RWPE1 (cell line): ENCODE results near the gene CORO2A.

Experiments used
- CTCF ChIA-PET: fragments of 350-600 bp; sonication (Branson Sonifier 250); formaldehyde crosslinking; extraction: SDS; loops from one replicate; lab custom pipeline; 2021; lab: Yijun Ruan, JAX
- POLR2A ChIA-PET: fragments of 400-600 bp; formaldehyde crosslinking; extraction: SDS; loops from one replicate; lab custom pipeline; 2020; ENCODE audit warnings: antibody characterized with exemption; ENCODE audit not compliant: low non-redundant PET; lab: Yijun Ruan, JAX
- DNase-seq: peaks from one replicate; pipeline ENCODE4 v3.0.0; 2012; ENCODE audit warnings: low spot score
- H3K27ac ChIP-seq: fragments of 450-650 bp; 2 replicates; pipeline ENCODE4 v1.5.1; 2017
- TF ChIP-seq, protein P1 (sequence below): fragments of 450-650 bp; conservative IDR thresholded peaks from 2 replicates; pipeline ENCODE4 v1.5.1; 2017; ENCODE audit warnings: low read depth, mild to moderate bottlenecking

Gene CORO2A

DNA sequence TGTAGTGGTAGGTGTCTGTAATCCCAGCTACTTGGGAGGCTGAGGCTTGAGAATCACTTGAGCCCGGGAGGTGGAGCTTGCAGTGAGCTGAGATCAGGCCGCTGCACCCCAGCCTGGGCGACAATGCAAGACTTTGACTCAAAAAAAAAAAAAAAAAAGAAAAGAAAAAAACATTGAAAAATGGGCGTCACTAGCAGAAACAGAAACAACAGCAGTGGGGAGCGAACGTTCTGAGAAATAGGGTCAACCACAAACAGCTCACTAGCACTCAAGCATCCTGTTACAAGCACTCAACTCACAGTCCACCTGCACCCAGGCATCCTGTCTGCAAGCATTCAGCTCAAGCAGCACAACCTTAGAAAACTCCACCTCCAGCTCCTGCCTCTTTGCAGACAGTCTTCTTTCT, 90.6 kb downstream of the CORO2A start:
- H3K27ac ChIP-seq = no peak overlapping the region
- no peak for DNase-seq
- TF ChIP-seq, protein P1, sequence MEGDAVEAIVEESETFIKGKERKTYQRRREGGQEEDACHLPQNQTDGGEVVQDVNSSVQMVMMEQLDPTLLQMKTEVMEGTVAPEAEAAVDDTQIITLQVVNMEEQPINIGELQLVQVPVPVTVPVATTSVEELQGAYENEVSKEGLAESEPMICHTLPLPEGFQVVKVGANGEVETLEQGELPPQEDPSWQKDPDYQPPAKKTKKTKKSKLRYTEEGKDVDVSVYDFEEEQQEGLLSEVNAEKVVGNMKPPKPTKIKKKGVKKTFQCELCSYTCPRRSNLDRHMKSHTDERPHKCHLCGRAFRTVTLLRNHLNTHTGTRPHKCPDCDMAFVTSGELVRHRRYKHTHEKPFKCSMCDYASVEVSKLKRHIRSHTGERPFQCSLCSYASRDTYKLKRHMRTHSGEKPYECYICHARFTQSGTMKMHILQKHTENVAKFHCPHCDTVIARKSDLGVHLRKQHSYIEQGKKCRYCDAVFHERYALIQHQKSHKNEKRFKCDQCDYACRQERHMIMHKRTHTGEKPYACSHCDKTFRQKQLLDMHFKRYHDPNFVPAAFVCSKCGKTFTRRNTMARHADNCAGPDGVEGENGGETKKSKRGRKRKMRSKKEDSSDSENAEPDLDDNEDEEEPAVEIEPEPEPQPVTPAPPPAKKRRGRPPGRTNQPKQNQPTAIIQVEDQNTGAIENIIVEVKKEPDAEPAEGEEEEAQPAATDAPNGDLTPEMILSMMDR = no peak
- ChIA-PET CTCF (interaction anchor here (0.8 to 1.0 kb wide), 2 partner anchors 14 to 346 kb away, joined by 4 to 5 read pairs; no protein-coding TSS in a partner anchor), POLR2A (interaction anchor here (0.7 kb wide), 1 partner anchor 18 kb away, joined by 5 read pairs; no protein-coding TSS in a partner anchor)

DNA sequence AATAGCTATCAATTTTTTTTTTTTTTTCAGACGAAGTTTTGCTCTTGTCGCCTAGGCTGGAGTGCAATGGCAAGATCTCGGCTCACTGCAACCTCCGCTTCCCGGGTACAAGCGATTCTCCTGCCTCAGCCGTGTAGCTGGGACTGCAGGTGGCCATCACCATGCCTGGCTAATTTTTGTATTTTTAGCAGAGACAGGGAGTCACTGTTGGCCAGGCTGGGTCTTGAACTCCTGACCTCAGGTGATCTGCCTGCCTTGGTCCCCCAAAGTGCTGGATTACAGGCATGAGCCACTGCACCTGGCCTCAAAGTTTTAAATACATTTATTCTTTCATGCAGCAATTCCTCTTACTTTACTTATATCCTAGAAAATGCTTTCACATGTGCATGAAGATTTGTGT, 91.0 kb downstream of the CORO2A start:
- CTCF ChIA-PET = interaction anchor here (1.0 kb wide), 1 partner anchor 14 kb away, joined by 4 read pairs; no protein-coding TSS in a partner anchor
- TF ChIP-seq, protein P1 = no peak
- DNase-seq = no peak
- POLR2A ChIA-PET = no interaction called here
- H3K27ac ChIP-seq = no peak overlapping the region

DNA sequence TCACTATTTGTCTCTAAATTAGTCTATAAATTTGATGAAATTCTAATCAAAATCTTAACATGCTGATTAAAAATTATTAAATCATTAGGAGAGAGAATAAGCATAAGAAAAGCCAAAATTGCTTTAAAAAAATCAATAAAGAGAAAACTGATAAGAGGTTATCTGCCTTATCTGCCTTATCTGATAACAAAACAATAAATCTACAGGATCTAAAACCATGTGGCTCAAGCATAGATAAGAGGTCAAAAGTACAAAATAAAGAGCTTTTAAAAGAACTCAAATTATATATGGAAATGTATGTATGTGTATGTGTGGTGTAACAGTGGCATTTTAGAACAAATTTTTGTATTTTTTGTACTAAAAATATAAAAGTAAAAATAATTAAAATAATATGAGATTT, 92.0 kb downstream of the CORO2A start:
- TF ChIP-seq, protein P1 = no peak
- H3K27ac ChIP-seq = no peak overlapping the region
- POLR2A ChIA-PET = no interaction called here
- DNase-seq = no peak
- CTCF ChIA-PET = no interaction called here

DNA sequence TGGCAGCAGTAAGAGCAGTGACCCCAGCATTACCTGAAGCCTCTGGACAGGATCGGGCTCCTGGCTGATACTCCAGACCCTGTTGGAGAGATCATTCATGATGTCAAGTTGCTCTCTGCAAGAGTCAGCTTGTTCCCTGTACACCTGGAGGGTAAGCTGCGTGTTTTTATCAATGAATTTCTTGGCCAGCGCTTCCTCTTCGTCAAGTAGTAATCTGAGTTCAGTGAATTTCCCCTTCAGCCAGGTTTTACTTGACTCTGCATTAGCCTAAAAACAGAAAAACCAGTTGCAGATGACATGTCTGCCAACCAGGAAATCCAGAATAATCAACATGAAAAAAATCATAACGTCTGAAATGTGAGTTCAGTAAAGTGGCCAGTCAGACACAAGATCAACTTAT, 92.5 kb downstream of the CORO2A start:
- DNase-seq = no peak
- ChIA-PET POLR2A (no interaction called here), CTCF (no interaction called here)
- TF ChIP-seq, protein P1 = no peak
- no peak overlapping the region for H3K27ac ChIP-seq

DNA sequence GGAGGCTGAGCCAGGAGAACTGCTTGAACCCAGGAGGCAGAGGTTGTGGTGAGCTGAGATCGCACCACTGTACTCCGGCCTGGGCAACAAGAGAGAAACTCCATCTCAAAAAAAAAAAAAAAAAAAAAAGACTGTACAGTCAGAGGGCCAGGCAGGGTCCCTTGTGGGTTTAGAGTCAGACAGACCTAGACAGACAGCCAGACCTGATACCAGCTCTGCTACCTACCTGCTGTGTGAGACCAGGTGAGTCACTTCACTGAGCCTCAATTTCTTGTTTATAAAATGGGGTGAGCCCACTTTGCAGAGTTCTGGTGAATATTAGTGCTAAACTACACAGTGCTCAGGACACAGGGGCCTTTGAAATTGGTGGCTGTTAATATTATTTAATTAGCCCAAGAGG, 93.1 kb downstream of the CORO2A start:
- TF ChIP-seq, protein P1 = no peak
- DNase-seq = no peak
- ChIA-PET CTCF (no interaction called here), POLR2A (interaction anchor here (0.6 kb wide), 1 partner anchor 12 kb away, joined by 4 read pairs; no protein-coding TSS in a partner anchor)
- no peak overlapping the region for H3K27ac ChIP-seq

DNA sequence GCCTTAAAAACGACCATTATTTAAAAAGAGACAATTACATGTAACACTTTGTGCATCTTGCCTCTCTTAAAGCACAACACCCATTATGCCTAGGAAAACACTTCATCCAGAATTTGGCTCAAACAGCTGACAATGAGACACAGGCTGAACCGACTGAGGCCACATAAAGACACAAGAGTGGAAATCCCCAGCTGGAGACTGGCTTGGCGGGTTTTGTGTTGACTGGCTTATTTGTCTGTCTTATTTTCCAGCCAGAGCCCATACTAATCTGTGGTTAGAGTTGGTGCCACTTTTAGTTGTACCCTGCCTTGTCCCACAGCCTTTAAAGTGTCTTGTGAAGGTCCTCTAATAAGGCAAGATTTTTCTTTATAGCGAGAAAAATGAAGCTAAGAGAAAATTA, 94.6 kb downstream of the CORO2A start:
- CTCF ChIA-PET = interaction anchor here (0.7 to 1.3 kb wide), 2 partner anchors 39 to 166 kb away, joined by 3 read pairs; no protein-coding TSS in a partner anchor
- POLR2A ChIA-PET = no interaction called here
- no peak overlapping the region for H3K27ac ChIP-seq
- no peak for DNase-seq
- TF ChIP-seq, protein P1 = no peak
